ENCODE measurements around the gene CCDC81. TPM values are rescaled to one million over a fixed set of nuclear protein-coding genes. Genes with fewer than 3 reads are reported as not detected.

The CCDC81 gene
- total and polyA plus RNA-seq, 2 of the 13 experiments (the other 11 are each of a cell fraction or from before 2014, with no cell fraction given), result 0.15 to 0.22 TPM

GRCh38 chr11:86398106-86398505 is 23.4 kb downstream of the CCDC81 start:
- Histone ChIP-seq H3K9me3 (ENCODE audit: low read length) (no peaks in the 10 kb centered on the region), H3K27ac (ENCODE audit: extremely low read length, insufficient read depth, low read length) (no peak overlapping the region), H4K20me1 (ENCODE audit: insufficient read depth, low read length) (no peaks in the 10 kb centered on the region), H3K9ac (ENCODE audit: insufficient read depth, low read depth, low read length) (no peak overlapping the region), H3K79me2 (ENCODE audit: insufficient read depth, low read length) (no peaks in the 10 kb centered on the region), H3K4me1 (ENCODE audit: insufficient read depth, low read length) (no peaks in the 10 kb centered on the region), H3K4me2 (ENCODE audit: low read depth, low read length) (no peak overlapping the region), H2AFZ (ENCODE audit: low read length) (no peak overlapping the region), H3K27me3 (ENCODE audit: control insufficient read depth in 1 of 2, insufficient read depth in 2 of 2, low read length in 2 of 2) (no peaks in the 10 kb centered on the region), H3K4me3 (replicated peaks in 1 of 3; ENCODE audit: insufficient read depth in 1 of 3, low read depth in 2 of 3, low read length in 3 of 3) (no peak overlapping the region), H3K36me3 (replicated peaks in 1 of 2; ENCODE audit: control insufficient read depth in 1 of 2, insufficient read depth in 2 of 2, low read length in 2 of 2) (no peaks in the 10 kb centered on the region)
- 50% methylated on average over 3 of the region's 3 CpGs for WGBS (ENCODE audit: low lambda C conversion rate)
- ATAC-seq, result no peak
- in situ Hi-C loops (cut with HindIII; ENCODE audit: extremely low pct_ligation_motif_present, low pct_unique_long_range_greater_than_20kb), result no loop called here
- POLR2A ChIA-PET, result no interaction called here
- intact Hi-C loops (cut with micrococcal nuclease; ENCODE audit: unreplicated experiment), result no loop called here
- BruUV-seq (replicated peaks), result no TSS peak
- no peak for DNase-seq (ENCODE audit: low spot score)
- CTCF ChIA-PET (ENCODE audit: low intra/inter-chr PET ratio, low total read pairs), result no interaction called here
- no peak for FAIRE-seq
- TF ChIP-seq RERE (CRISPR knock-in tag; IDR thresholded peaks at IDR 0.05; ENCODE audit: low read depth), result no peak
- no peak for TF ChIP-seq ZNF124 (CRISPR knock-in tag; IDR thresholded peaks at IDR 0.05)
- no peak for TF ChIP-seq ZKSCAN1 (IDR thresholded peaks at IDR 0.05; ENCODE audit: low read length)
- TF ChIP-seq NFKB2 (CRISPR knock-in tag; IDR thresholded peaks at IDR 0.05; ENCODE audit: borderline replicate concordance), result no peak
- no peak for TF ChIP-seq SKI (IDR thresholded peaks at IDR 0.05; ENCODE audit: partially characterized antibody)
- TF ChIP-seq, protein P1, sequence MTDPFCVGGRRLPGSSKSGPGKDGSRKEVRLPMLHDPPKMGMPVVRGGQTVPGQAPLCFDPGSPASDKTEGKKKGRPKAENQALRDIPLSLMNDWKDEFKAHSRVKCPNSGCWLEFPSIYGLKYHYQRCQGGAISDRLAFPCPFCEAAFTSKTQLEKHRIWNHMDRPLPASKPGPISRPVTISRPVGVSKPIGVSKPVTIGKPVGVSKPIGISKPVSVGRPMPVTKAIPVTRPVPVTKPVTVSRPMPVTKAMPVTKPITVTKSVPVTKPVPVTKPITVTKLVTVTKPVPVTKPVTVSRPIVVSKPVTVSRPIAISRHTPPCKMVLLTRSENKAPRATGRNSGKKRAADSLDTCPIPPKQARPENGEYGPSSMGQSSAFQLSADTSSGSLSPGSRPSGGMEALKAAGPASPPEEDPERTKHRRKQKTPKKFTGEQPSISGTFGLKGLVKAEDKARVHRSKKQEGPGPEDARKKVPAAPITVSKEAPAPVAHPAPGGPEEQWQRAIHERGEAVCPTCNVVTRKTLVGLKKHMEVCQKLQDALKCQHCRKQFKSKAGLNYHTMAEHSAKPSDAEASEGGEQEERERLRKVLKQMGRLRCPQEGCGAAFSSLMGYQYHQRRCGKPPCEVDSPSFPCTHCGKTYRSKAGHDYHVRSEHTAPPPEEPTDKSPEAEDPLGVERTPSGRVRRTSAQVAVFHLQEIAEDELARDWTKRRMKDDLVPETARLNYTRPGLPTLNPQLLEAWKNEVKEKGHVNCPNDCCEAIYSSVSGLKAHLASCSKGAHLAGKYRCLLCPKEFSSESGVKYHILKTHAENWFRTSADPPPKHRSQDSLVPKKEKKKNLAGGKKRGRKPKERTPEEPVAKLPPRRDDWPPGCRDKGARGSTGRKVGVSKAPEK (CRISPR knock-in tag; IDR thresholded peaks at IDR 0.05; ENCODE audit: borderline replicate concordance), result no peak
- TF ChIP-seq ATF7-NPFF (CRISPR knock-in tag; IDR thresholded peaks at IDR 0.05; ENCODE audit: low read depth), result no peak
- TF ChIP-seq U2AF1 (optimal IDR thresholded peaks at IDR 0.05; ENCODE audit: low read depth, low read length), result no peak
- no peak for TF ChIP-seq REST (IDR thresholded peaks at IDR 0.05; ENCODE audit: borderline replicate concordance in 1 of 2, low read depth in 1 of 2, low read length in 2 of 2)
- TF ChIP-seq ZBTB3 (CRISPR knock-in tag; IDR thresholded peaks at IDR 0.05; ENCODE audit: borderline replicate concordance, low read depth), result no peak
